Measurements from ENCODE around the gene ZNF43. TPM values are rescaled to one million over a fixed set of nuclear protein-coding genes. Genes with fewer than 3 reads are reported as not detected.

The ZNF43 gene
- total RNA-seq, 1 experiment from 2014 or later: 0.34 TPM

DNA sequence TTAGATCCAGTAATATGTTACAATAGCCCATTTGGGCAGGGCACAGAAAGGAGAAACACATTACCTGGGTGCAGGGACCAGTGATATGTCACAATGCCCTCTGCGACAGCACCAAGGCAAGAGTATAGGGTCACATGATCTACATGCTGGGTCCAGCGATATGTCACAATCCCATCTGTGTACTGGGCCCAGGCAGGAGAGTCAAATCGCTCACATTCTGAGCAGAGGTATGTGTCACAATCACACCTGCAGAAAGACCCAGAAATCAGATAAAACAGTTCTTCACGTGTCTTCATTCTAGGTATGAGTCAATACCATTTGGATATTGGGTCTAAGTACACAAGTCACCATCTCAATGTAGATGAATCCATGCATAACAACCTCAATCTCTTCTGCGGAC, 7.1 kb upstream of the ZNF43 start:
- TF ChIP-seq MAX (IDR thresholded peaks at IDR 0.05) (no peak), ZFX (IDR thresholded peaks at IDR 0.05) (no peak), YY1 (IDR thresholded peaks at IDR 0.05; ENCODE audit: extremely low read depth, insufficient replicate concordance, low read depth, low read length) (no peak), SIN3A (IDR thresholded peaks at IDR 0.05; ENCODE audit: low read depth) (no peak), POLR2AphosphoS5 (IDR thresholded peaks at IDR 0.05; ENCODE audit: low read depth, low read length) (no peak), SRF (IDR thresholded peaks at IDR 0.05; ENCODE audit: low read depth) (no peak), CBX3 (IDR thresholded peaks at IDR 0.05; ENCODE audit: low read depth) (no peak), REST (IDR thresholded peaks at IDR 0.05; ENCODE audit: low read depth) (no peak), RAD21 (IDR thresholded peaks at IDR 0.05; ENCODE audit: low read depth) (no peak)
- intact Hi-C loops (cut with micrococcal nuclease): no loop called here
- Histone ChIP-seq H3K4me3 (replicated peaks in 1 of 2; ENCODE audit: low read depth in 1 of 2, low read length in 2 of 2) (no peak overlapping the region), H4K20me1 (ENCODE audit: insufficient read depth) (no peaks in the 10 kb centered on the region), H3K9ac (ENCODE audit: low read length) (no peak overlapping the region), H3K9me3 (ENCODE audit: control insufficient read depth in 1 of 2, insufficient read depth in 1 of 2, low read depth in 1 of 2, low read length in 2 of 2) (peaks cover 13 to 39% of the 10 kb centered on the region in 2 experiments; a peak in 3 of 4 replicates), H3K79me2 (ENCODE audit: insufficient read depth, low read length) (no peaks in the 10 kb centered on the region), H3K27me3 (ENCODE audit: insufficient read depth, low read length) (no peaks in the 10 kb centered on the region), H3K4me2 (ENCODE audit: low read length) (no peak overlapping the region), H3K9me2 (ENCODE audit: insufficient read depth) (no peaks in the 10 kb centered on the region), H2AFZ (ENCODE audit: low read depth, low read length, poor library complexity, severe bottlenecking) (no peak overlapping the region), H3K4me1 (ENCODE audit: control insufficient read depth in 1 of 2, insufficient read depth in 2 of 2, low read length in 2 of 2) (no peaks in the 10 kb centered on the region), H3K36me3 (ENCODE audit: control insufficient read depth in 1 of 2, insufficient read depth in 2 of 2, low read length in 2 of 2) (no peaks in the 10 kb centered on the region), H3K27ac (ENCODE audit: low read depth, low read length) (no peak overlapping the region)
- DNase-seq (ENCODE audit: low read depth, low spot score) (no peak), ATAC-seq (no peak)
- BruUV-seq (replicated peaks): no TSS peak
- CTCF ChIA-PET: no interaction called here
- RAD21 ChIA-PET (ENCODE audit: low non-redundant PET in 1 of 2, low total read pairs in 2 of 2, uncharacterized antibody in 2 of 2, unreplicated experiment in 2 of 2): no interaction called here
- POLR2A ChIA-PET: no interaction called here

Data from HCT116 (cell line).